ENCODE data around the gene NECTIN1. TPM values are rescaled to one million over a fixed set of nuclear protein-coding genes. Genes with fewer than 3 reads are reported as not detected.

NECTIN1 gene
- total RNA-seq, 1 experiment from 2014 or later = 23.8 TPM

DNA sequence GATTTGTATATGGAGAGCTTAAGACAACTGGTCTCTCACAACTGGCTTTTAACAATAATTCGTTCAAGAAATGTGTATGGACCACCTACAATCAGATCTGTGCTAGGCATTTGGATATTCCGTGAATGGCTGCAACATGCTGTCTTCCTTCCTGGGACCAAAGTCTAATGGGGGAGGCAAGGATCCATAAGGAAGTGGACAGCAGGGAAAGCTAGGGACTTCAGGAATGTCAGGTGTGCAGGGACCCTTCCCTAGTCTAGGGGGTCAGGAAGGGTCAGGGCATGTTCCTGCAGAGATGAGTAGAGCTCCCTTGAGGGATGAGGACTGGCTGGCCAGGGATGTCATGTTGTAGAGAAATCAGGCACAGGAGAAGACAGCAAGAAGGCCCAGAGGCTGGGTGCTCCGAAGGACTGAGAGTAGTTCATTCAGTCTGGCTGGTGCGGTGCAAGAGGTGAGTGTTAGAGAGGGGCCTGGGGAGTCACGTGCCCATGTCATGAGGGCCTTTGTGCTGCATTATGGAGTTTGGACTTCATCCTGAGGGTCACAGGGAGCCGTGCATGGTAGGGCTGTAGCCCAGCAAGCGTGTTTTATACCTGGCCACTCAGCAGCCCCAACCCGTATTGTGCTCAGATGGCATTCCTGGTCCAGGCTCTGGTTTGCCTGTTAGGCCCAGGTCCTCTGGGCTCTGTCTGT lies 8.5 kb upstream of the NECTIN1 start (continued):
- TF ChIP-seq, protein P1, sequence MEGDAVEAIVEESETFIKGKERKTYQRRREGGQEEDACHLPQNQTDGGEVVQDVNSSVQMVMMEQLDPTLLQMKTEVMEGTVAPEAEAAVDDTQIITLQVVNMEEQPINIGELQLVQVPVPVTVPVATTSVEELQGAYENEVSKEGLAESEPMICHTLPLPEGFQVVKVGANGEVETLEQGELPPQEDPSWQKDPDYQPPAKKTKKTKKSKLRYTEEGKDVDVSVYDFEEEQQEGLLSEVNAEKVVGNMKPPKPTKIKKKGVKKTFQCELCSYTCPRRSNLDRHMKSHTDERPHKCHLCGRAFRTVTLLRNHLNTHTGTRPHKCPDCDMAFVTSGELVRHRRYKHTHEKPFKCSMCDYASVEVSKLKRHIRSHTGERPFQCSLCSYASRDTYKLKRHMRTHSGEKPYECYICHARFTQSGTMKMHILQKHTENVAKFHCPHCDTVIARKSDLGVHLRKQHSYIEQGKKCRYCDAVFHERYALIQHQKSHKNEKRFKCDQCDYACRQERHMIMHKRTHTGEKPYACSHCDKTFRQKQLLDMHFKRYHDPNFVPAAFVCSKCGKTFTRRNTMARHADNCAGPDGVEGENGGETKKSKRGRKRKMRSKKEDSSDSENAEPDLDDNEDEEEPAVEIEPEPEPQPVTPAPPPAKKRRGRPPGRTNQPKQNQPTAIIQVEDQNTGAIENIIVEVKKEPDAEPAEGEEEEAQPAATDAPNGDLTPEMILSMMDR (IDR thresholded peaks at IDR 0.05 in 2 of 3, conservative IDR thresholded peaks at IDR 0.05 in 1 of 3; ENCODE audit: borderline replicate concordance in 1 of 3, insufficient read depth in 1 of 3, low read depth in 2 of 3, low read length in 2 of 3) = no peak
- no peak for TF ChIP-seq JUND (IDR thresholded peaks at IDR 0.05)
- TF ChIP-seq, protein P2, sequence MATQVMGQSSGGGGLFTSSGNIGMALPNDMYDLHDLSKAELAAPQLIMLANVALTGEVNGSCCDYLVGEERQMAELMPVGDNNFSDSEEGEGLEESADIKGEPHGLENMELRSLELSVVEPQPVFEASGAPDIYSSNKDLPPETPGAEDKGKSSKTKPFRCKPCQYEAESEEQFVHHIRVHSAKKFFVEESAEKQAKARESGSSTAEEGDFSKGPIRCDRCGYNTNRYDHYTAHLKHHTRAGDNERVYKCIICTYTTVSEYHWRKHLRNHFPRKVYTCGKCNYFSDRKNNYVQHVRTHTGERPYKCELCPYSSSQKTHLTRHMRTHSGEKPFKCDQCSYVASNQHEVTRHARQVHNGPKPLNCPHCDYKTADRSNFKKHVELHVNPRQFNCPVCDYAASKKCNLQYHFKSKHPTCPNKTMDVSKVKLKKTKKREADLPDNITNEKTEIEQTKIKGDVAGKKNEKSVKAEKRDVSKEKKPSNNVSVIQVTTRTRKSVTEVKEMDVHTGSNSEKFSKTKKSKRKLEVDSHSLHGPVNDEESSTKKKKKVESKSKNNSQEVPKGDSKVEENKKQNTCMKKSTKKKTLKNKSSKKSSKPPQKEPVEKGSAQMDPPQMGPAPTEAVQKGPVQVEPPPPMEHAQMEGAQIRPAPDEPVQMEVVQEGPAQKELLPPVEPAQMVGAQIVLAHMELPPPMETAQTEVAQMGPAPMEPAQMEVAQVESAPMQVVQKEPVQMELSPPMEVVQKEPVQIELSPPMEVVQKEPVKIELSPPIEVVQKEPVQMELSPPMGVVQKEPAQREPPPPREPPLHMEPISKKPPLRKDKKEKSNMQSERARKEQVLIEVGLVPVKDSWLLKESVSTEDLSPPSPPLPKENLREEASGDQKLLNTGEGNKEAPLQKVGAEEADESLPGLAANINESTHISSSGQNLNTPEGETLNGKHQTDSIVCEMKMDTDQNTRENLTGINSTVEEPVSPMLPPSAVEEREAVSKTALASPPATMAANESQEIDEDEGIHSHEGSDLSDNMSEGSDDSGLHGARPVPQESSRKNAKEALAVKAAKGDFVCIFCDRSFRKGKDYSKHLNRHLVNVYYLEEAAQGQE (IDR thresholded peaks at IDR 0.05; ENCODE audit: low read depth) = no peak

DNA sequence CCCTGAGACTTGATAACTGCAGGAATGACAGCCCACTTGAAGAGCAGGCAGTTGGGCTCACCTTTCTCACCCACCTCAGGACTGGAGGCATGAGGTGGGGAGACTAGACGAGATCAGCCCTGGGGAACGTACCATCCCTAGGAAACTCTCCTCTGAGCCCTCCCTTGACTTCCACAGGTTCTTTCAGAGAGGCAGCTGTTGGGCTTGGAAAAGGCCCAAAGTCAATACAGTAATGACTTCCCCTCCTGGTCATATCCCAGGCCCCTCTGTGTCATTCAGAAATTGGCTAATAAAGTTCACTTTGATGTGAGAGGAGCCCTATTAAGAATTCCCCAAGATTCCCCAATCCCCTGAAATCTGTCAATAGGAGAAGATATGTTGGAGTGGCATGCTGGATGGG lies 5.8 kb upstream of the NECTIN1 start:
- H3K27ac ChIP-seq (ENCODE audit: low read depth, low read length) = no peak overlapping the region
- H3K9ac ChIP-seq (ENCODE audit: low read length) = no peak overlapping the region
- ATAC-seq = no peak
- H4K20me1 ChIP-seq (ENCODE audit: insufficient read depth) = no peaks in the 10 kb centered on the region
- H3K79me2 ChIP-seq (ENCODE audit: insufficient read depth, low read length) = no peaks in the 10 kb centered on the region
- no TSS peak for BruUV-seq (replicated peaks)
- RAD21 ChIA-PET (ENCODE audit: low non-redundant PET in 1 of 2, low total read pairs in 2 of 2, uncharacterized antibody in 2 of 2, unreplicated experiment in 2 of 2) = no interaction called here
- POLR2A ChIA-PET = no interaction called here
- H3K4me2 ChIP-seq (ENCODE audit: low read length) = no peak overlapping the region
- H3K4me1 ChIP-seq (ENCODE audit: control insufficient read depth in 1 of 2, insufficient read depth in 2 of 2, low read length in 2 of 2) = peaks cover 5 to 9% of the 10 kb centered on the region in 2 experiments; a peak in 3 of 4 replicates
- DNase-seq (ENCODE audit: low read depth, low spot score) = no peak
- no peaks in the 10 kb centered on the region for H3K9me2 ChIP-seq (ENCODE audit: insufficient read depth)
- no peak for TF ChIP-seq JUND (IDR thresholded peaks at IDR 0.05)
- TF ChIP-seq EZH2phosphoT487 (IDR thresholded peaks at IDR 0.05; ENCODE audit: borderline replicate concordance) = no peak
- no peak for TF ChIP-seq EZH2 (IDR thresholded peaks at IDR 0.05)
- TF ChIP-seq ZNF274 (IDR thresholded peaks at IDR 0.05; ENCODE audit: low read depth, low read length) = no peak
- no peak for TF ChIP-seq POLR2A (IDR thresholded peaks at IDR 0.05; ENCODE audit: borderline replicate concordance, extremely low read depth, insufficient read depth, insufficient read length)
- TF ChIP-seq TCF7L2 (IDR thresholded peaks at IDR 0.05; ENCODE audit: borderline replicate concordance, extremely low read depth, insufficient read depth, insufficient read length) = no peak
- H3K27me3 ChIP-seq (ENCODE audit: insufficient read depth, low read length) = no peaks in the 10 kb centered on the region
- CTCF ChIA-PET = no interaction called here
- intact Hi-C loops (cut with micrococcal nuclease) = no loop called here
- no peaks in the 10 kb centered on the region for H3K9me3 ChIP-seq (ENCODE audit: control insufficient read depth in 1 of 2, insufficient read depth in 1 of 2, low read depth in 1 of 2, low read length in 2 of 2)
- H3K4me3 ChIP-seq (replicated peaks in 1 of 2; ENCODE audit: low read depth in 1 of 2, low read length in 2 of 2) = no peak overlapping the region
- no peaks in the 10 kb centered on the region for H3K36me3 ChIP-seq (ENCODE audit: control insufficient read depth in 1 of 2, insufficient read depth in 2 of 2, low read length in 2 of 2)
- H2AFZ ChIP-seq (ENCODE audit: low read depth, low read length, poor library complexity, severe bottlenecking) = no peak overlapping the region

Data from HCT116 (cell line).